Transverse colon (tissue), 4 donors: ENCODE measurements around the gene EIF4B. TPM values are rescaled to one million over a fixed set of nuclear protein-coding genes. Genes with fewer than 3 reads are reported as not detected.
"Not testable (repeated sequence)": the region's sequence is repeated elsewhere in the genome, so short reads cannot be mapped to it uniquely, and the experiment has no call there.

Experiments
- DNase-seq: peaks from one replicate; pipeline ENCODE4 v3.0.0-alpha.2; 2019
- H3K27ac ChIP-seq, 4 donors: fragments of 200-600 bp; sonication (generic); 2 replicates each; pipeline ENCODE4 v1.5.1; 2016 to 2018; ENCODE audit warnings: inconsistent platforms in 4 of 4
- H3K27me3 ChIP-seq: fragments of 200-600 bp; sonication (generic); 2 replicates; pipeline ENCODE4 v1.5.1; 2017; ENCODE audit warnings: inconsistent platforms
- H3K36me3 ChIP-seq, 4 donors: fragments of 200-600 bp; sonication (generic); 2 replicates each; pipeline ENCODE4 v1.5.1; 2017 to 2019; ENCODE audit warnings: inconsistent platforms in 4 of 4
- H3K4me1 ChIP-seq, 4 donors: fragments of 200-600 bp; sonication (generic); 2 replicates each; pipeline ENCODE4 v1.5.1; 2017 to 2020; ENCODE audit warnings: inconsistent platforms in 4 of 4
- H3K4me3 ChIP-seq, 4 donors: fragments of 200-600 bp; sonication (generic); 1 replicate in 1 of 4; 2 replicates in 3 of 4; pipeline versions ENCODE4 v1.5.1 to v1.6.1; 2017 to 2019; ENCODE audit warnings: inconsistent platforms in 4 of 4
- H3K9me3 ChIP-seq, 2 donors: fragments of 200-600 bp; sonication (generic); 2 replicates each; pipeline ENCODE4 v1.5.1; 2017 to 2019; ENCODE audit warnings: inconsistent platforms in 2 of 2
- CTCF ChIP-seq, 5 experiments: fragments of 200-600 bp in 3 of 5; fragments of 450-650 bp in 2 of 5; sonication (generic) in 3 of 5; IDR thresholded peaks; 1 replicate in 2 of 5; 2 replicates in 3 of 5; pipeline ENCODE4 v1.5.1; 2016 to 2017; ENCODE audit warnings: antibody characterized with exemption in 5 of 5, inconsistent platforms in 3 of 5, mild to moderate bottlenecking in 2 of 5, moderate library complexity in 1 of 5
- EP300 ChIP-seq: sonication (generic); formaldehyde crosslinking; IDR thresholded peaks from one replicate; pipeline ENCODE4 v1.6.1; 2017; ENCODE audit warnings: antibody characterized with exemption, low read depth
- POLR2A ChIP-seq: fragments of 450-650 bp; IDR thresholded peaks from one replicate; pipeline ENCODE4 v1.6.1; 2016; ENCODE audit warnings: antibody characterized with exemption, mild to moderate bottlenecking, moderate library complexity
- POLR2AphosphoS5 ChIP-seq, 3 donors: sonication (generic); formaldehyde crosslinking; IDR thresholded peaks; one replicate each; pipeline ENCODE4 v1.6.1; 2016; ENCODE audit warnings: antibody characterized with exemption in 3 of 3
- WGBS, 2 donors: methylation state at CpG; one replicate each; pipeline ENCODE4 v1.1.5; 2018; ENCODE audit warnings: low coverage in 1 of 2; 5-methylcytosine and 5-hydroxymethylcytosine counted together
- in situ Hi-C, 4 donors: fragments of 200-750 bp; cut with MboI; loops; one replicate each; pipeline versions ENCODE4 v1.15.0 to v1.15.1; 2017; ENCODE audit warnings: low sequenced_read_pairs in 3 of 4, low pct_ligation_motif_present in 1 of 4, low pct_unique_long_range_greater_than_20kb in 1 of 4
- intact Hi-C: fragments of 100-400 bp; cut with DNase I; formaldehyde crosslinking; loops from one replicate; pipeline ENCODE4 v1.15.1; 2023; ENCODE audit warnings: low total_unique reads
- total RNA-seq, 4 donors: library from RNA; depleted of rRNA; stranded (reverse); fragments of >200 nt; gene quantifications; one replicate each; pipeline ENCODE4 v1.1.0, GENCODE V29; 2016

Gene EIF4B
- total RNA-seq, 4 donors from 2014 or later = 175 to 383 (median 261) TPM

- Histone ChIP-seq H3K27me3 (no peaks in the 10 kb centered on the region), H3K4me3 (peak overlapping the region; percentile 56 to 77 (median 67)), H3K36me3 (no peaks in the 10 kb centered on the region), H3K4me1 (peaks cover 12 to 46% (median 39%) of the 10 kb centered on the region in 4 donors), H3K9me3 (no peaks in the 10 kb centered on the region), H3K27ac (peak overlapping the region; percentile 91 to 93 (median 91))
- no peak for DNase-seq
- 8 to 13% methylated on average over 15 to 28 of the region's 28 CpGs for WGBS, 2 donors
- in situ Hi-C loops (no loop called here), intact Hi-C loops (no loop called here)
- no peak for TF ChIP-seq POLR2AphosphoS5 (IDR thresholded peaks at IDR 0.05)
- no peak for TF ChIP-seq POLR2A
- TF ChIP-seq CTCF (IDR thresholded peaks at IDR 0.05) = peak in 1 of 5 experiments; percentile 10
- TF ChIP-seq EP300 = no peak
These were observed 856 bp upstream of the EIF4B start for GRCh38 chr12:53005215-53005985.

GRCh38 chr12:53006810-53007309, 604 bp downstream of the EIF4B start:
- H3K36me3 ChIP-seq = no peaks in the 10 kb centered on the region
- H3K4me1 ChIP-seq = peaks cover 12 to 58% (median 51%) of the 10 kb centered on the region in 4 donors
- no peaks in the 10 kb centered on the region for H3K9me3 ChIP-seq
- intact Hi-C loops = no loop called here
- H3K27ac ChIP-seq = peak overlapping the region; percentile 91 to 93 (median 91)
- DNase-seq = peak; percentile 79
- TF ChIP-seq CTCF (IDR thresholded peaks at IDR 0.05) = no peak
- TF ChIP-seq POLR2A = no peak
- no peak for TF ChIP-seq EP300
- TF ChIP-seq POLR2AphosphoS5 (IDR thresholded peaks at IDR 0.05) = no peak
- peak overlapping the region; percentile 62 to 95 (median 78) for H3K4me3 ChIP-seq
- in situ Hi-C loops = no loop called here
- 0% methylated on average over 6 to 38 of the region's 38 CpGs for WGBS, 2 donors
- no peaks in the 10 kb centered on the region for H3K27me3 ChIP-seq

- no peak for DNase-seq
- 19 to 28% methylated on average over 3 to 4 of the region's 4 CpGs for WGBS, 2 donors
- Histone ChIP-seq H3K36me3 (no peaks in the 10 kb centered on the region), H3K27me3 (no peaks in the 10 kb centered on the region), H3K27ac (peak overlapping the region; percentile 91 to 93 (median 91)), H3K9me3 (no peaks in the 10 kb centered on the region), H3K4me1 (peaks cover 12 to 62% (median 52%) of the 10 kb centered on the region in 4 donors), H3K4me3 (peak overlapping the region; percentile 62 to 95 (median 78))
- in situ Hi-C loops = no loop called here
- no peak for TF ChIP-seq POLR2AphosphoS5 (IDR thresholded peaks at IDR 0.05)
- TF ChIP-seq EP300 = no peak
- no peak for TF ChIP-seq CTCF (IDR thresholded peaks at IDR 0.05)
- no peak for TF ChIP-seq POLR2A
- intact Hi-C loops = no loop called here
These were observed 1.1 kb downstream of the EIF4B start for GRCh38 chr12:53007343-53007742.

GRCh38 chr12:53008760-53009159, 2.5 kb downstream of the EIF4B start:
- H3K27me3 ChIP-seq, H3K9me3 ChIP-seq, intact Hi-C loops, H3K27ac ChIP-seq, H3K36me3 ChIP-seq, H3K4me3 ChIP-seq, in situ Hi-C loops, DNase-seq: not testable (repeated sequence)
- H3K4me1 ChIP-seq = peaks cover 12 to 69% (median 53%) of the 10 kb centered on the region in 4 donors
- WGBS, 2 donors = 79 to 83% methylated on average over 11 to 15 of the region's 15 CpGs
